ENCODE data around the gene POU2F2.

The POU2F2 gene

DNA sequence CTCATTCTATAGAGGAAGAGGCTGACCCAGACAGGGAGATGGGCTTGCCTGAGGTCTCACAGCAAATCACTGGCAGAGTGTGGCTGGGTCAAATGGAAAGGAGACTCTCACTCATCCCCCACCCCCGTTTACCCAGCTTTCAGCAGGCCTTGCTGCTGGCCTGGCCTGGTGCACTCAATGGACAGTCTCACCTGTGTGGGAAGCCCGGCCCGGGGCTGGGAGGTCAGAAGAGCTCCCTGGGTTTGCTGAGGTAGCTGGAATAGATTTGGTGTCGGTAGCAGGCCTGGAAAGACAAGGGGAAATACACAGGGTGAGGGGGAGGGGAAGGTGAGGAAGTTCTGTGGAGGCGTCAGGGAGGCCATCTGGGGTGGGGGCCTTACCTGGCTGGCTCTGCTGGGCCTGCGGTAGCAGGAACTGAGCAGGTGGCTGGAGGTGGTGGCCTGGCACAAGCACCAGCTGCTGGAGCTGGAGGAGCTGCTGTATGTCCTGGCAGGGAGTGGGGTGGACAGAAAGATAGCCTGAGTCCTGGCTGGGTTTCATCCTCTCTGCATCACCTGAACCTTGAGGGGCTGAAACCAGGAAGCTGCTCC lies 32.8 kb downstream of the POU2F2 start:
- no peak for DNase-seq (ENCODE audit: low read depth)

DNA sequence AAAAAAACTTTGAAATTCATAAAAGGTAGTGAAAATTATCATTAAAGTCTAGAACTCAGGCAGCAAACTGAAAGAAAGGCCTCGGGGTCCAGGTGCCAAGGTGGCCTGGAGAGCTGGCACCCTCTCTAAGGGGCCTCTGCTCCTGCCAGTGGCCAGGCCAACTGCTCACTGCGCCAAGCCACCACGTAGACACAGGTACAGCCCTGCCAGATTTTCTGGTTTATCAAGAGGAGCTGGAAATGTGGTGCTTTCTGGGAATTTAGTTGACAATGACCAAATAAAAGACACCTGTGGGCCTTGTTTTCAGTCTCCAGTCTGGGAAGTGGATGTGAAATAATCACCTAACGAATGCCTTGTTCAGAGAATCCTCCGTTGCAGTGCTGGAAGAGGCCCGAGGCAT lies 33.5 kb downstream of the POU2F2 start:
- DNase-seq (ENCODE audit: low read depth), result no peak

DNA sequence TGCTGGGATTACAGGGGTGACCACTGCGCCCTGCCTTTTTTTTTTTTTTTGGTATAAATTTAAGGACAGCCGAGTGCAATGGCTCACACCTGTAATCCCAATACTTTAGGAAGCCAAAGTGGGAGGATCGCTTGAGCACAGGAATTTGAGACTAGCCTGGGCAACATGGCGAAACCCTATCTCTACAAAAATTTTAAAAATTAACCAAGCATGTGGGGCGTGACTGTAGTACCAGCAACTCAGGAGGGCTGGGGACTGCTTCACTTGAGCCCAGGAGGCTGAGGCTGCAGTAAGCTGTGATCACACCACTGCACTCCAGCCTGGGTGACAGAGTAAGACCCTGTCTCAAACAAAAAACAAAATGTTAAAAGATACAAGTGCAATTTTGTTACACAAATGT lies 34.8 kb downstream of the POU2F2 start:
- no peak for DNase-seq (ENCODE audit: low read depth)

DNA sequence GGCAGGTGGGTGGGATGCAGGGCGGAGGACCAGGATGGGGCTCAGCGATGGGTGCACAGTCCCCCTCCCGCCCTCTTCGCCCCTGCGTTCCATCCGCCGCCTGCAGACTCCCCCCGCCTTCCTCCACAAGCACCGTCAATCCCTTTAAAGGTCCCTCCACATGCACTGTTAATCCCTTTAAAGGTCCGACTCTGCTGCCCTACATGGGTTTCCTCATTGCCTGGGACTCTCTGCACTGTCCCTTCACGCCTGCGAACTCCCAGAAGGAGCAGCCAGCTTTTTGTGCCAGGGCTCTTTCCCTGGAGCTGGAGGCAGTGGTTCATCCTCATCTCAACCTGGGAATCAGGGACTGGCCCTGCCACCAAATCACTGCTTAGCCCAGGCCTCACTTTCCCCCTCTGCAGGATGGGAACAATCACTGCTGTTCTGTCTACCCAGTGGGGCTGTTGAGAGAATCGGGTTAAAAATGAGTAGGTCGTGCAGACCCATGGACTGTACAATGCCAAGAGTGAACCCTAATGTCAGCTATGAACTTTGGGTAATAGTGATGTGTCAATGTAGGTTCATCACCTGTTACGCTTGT lies 35.9 kb downstream of the POU2F2 start:
- no peak for DNase-seq (ENCODE audit: low read depth)

DNA sequence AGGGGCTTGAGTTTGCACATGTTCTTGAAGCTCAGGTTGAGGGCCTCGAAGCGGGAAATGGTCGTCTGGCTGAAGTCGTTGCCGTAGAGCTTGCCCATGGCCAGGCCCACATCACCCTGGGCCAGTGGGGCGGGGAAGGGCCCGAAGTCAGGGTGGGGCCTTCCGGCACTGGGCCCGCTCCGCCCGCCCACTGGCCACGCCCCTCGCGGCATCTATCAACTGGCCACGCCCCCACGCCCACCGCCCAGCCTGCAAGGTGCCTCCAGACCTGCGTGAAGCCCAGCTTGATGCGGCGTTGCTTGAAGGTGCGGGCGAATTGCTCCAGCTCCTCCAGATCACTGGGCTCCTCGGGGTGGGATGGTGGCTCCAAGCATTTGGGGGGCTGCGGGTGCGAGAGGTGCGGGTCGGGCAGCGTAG lies 36.4 kb downstream of the POU2F2 start:
- DNase-seq (ENCODE audit: low read depth), result no peak

DNA sequence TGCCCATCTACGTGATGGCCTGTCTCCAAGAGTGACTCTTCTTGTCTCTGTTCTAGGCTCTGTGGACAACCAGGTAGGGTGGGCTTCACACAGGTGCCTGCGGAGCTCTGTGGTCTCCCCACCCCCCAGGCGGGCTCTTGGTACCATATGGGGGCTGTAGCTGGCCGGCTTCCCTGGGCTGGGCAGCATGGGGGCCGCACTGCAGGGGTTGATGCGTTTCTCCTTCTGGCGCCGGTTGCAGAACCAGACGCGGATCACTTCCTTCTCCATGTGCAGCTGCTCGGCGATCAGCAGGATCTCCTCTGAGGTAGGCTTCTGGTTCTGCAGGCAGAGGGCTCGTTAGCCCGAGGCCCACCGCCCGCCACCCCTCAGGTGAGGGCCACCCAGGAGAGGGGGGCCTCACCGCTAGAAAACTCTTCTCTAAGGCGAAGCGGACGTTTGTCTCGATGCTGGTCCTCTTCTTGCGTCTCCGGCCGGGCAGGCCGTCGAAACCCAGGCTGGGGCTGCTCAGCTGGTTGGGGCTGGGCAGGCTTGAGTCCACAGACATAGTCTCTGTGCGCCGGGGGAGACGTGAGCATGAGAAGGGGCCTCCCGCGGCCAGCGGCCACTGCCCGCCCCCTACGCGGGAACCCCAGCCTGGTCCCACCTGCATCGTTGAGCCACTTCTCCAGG lies 37.0 kb downstream of the POU2F2 start:
- DNase-seq (ENCODE audit: low read depth), result no peak

DNA sequence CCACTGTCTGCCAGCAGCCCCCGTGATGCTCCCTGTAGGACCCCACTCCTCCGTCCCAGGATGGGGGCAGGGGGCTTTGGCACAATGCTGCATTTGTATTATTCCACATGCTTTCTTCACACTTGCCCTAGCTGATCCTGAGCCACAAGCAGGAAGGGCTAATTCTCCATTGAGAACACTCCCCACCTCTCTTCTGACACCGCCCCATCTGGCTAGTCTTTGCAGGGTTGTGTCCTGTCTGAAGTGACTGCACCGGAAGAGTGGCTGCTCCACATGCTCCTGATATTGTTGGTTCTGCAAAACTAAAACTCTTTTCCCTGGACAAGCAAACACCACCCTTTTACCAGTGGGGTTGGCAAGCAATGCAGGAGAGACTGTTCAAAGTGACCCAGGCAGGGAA lies 38.3 kb downstream of the POU2F2 start:
- DNase-seq (ENCODE audit: low read depth), result no peak

DNA sequence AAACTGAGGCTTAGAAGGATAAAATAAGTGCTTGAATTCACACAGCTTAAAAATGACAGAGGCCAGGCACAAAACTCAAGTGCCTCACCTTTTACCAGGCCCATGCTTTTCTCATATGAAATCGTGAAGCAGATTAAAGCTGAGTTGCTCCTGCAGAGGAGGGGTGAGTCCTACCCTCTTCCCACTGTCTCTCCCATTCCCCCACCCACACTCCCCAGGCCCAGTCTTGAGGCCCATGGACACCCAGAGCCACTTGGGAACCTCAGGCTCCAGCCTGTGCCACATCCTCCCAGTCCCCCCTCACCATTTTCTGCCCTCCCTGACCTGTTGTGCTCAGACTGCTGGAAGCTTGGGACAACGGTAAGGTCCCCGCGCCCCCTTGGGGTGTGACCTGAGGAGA lies 38.7 kb downstream of the POU2F2 start:
- no peak for DNase-seq (ENCODE audit: low read depth)

DNA sequence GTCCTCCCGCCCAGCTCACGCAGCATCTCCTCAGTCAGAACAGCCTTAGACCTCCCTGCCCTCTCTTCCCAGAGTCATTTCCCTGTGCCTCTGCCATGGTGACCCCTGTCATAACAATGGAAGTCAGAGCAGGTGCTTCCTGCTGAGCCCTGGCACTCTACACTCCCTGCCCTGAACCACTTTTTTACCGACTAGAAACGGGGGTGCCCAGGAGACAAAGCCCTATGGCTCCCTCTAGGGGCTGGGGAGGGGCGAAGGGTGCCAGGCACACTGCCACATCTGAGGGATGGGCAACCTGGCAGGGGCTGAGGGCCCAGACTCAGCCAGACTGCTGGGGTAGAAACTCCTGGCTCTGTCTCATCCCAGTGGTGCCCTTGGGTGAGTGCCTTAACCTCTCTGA lies 39.9 kb downstream of the POU2F2 start:
- DNase-seq (ENCODE audit: low read depth), result no peak

DNA sequence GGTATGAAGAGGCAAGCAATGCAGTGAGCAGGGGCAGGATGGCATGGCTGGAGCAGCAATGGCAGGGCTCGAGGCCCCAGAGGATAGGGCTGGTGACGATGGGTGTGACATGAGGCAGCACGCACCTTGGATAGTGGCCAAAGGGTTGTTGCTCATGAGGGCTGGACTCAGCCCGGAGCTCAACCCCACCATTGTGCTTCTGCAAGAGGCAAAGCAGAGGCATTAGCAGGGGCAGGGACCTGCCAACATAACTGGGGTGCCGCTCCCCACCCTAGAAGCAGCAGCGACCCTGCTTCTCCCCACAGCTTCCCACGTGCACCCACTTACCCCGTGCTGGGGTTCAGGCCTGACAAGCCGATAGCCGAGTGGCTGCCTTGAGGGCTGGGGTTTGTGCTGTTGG lies 40.5 kb downstream of the POU2F2 start:
- DNase-seq (ENCODE audit: low read depth), result no peak

DNA sequence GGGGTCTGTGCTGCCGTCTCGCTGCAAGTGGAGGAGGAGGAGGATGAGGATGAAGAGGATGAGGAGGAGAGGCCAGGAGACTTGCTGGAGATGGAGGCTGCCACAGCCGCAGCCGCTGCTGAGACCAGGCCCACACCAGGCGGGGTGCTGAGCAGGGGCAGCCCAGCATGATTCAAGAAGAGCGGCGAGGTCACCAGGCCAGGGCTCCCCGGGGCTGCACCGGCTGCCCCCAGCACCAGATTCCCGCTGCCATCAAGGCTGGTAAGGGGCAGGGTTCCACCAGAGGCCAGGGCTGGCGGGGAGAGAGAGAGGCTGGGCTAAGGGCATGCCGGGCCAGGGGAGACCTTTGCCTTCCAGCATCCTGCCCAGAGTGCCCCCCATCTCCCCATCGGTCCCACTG lies 40.9 kb downstream of the POU2F2 start:
- DNase-seq (ENCODE audit: low read depth), result no peak

DNA sequence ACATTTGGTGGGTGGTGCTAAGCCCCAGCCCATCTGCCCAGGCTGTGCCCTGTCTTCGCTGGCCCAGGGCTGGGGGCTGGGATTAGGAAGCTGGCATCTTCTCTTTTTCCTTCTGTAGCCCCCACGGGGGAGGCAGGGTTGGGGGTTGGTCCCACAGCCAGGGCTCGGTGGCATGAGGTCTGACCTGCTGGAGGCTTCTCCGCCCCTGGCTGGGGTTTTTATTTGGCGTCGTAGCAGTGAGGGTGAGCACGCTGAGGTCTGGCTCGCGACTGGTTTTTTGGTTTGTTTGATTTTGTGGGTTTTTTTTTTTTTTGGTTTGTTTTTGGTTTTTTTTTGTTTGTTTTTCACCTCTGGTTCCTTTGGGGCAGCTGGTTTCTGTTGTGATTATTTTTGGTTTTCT lies 41.6 kb downstream of the POU2F2 start:
- DNase-seq (ENCODE audit: low read depth), result no peak

DNA sequence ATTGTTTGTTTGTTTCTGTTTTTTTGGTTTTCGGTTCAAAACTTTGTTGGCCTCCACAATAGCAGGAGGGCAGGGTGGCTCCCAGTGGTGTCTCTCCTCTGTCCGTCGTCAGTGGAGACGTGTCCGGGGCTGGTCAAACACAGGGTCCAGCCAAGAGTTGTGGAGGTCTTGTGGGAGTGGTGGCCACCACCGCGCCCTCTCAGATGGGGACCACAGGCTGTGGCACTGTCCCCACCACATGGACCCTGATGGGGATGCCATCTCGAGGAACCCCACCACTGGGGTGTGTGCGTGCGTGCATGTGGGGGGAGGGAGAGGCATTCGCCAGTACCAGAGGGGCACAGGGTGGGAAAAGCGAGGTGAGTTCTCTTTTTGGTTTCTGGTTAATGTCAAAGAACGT lies 42.5 kb downstream of the POU2F2 start:
- DNase-seq (ENCODE audit: low read depth), result no peak

DNA sequence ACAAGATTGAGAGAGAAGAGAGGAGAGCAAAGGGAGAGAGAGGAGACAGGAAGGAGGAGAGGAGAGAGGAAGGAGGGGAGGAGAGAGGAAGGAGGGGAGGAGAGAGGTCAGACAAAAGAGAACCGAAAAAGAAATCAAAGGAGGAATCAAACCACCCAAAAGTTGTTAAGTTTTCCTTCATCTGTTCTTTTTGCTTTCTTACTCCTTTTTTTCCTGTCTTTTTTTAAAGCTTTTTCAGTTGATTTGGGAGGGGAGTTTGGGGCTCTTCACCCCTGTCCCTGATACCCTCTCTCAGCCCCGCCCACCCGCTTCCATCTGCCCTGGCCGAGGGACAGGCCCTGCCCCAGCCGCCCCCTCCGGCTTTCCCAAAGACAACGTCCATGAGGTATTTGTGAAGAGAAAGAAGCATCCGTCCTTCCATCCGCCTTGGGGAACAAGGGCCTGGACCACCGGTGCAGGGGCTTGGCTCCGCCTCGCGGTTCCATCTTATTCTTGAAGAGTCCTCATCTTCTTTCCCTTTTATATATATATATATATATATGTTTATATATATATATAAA lies 43.0 kb downstream of the POU2F2 start:
- no peak for DNase-seq (ENCODE audit: low read depth)

DNA sequence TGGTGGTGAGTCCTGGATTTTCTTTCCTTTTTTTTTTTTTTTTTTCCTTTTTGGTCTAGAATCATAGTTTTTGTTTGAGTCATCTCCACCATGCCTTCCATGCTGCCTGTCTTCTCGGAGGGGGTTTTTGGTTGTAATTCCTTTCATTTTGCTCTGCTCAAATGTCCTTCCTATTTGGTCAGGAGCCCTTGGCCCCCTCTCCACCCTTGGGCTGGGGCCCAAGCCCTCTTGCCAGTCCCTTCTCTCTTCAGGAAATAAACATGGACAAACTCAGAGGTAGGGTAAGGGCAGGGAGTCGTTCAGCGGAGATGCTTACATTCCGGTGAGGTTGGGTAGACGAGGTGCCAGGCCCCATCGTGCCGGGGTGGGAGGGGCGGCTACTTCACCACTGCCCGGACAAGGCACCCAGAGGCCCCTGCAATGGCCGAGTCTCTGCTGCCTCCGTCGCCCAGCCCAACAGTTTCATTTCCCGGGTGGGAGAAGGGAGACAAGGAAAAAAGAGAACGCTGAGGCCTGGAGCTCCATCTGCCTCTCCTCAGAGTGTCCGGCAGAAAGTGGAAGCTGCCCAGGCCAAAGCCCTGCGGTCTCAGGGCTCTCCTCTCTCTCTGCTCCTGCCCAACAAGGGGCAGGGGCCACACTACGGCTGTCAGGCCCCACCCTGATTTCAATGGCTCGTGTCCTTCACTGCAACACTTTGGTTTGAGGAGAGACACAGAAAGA lies 43.6 kb downstream of the POU2F2 start:
- no peak for DNase-seq (ENCODE audit: low read depth)

DNA sequence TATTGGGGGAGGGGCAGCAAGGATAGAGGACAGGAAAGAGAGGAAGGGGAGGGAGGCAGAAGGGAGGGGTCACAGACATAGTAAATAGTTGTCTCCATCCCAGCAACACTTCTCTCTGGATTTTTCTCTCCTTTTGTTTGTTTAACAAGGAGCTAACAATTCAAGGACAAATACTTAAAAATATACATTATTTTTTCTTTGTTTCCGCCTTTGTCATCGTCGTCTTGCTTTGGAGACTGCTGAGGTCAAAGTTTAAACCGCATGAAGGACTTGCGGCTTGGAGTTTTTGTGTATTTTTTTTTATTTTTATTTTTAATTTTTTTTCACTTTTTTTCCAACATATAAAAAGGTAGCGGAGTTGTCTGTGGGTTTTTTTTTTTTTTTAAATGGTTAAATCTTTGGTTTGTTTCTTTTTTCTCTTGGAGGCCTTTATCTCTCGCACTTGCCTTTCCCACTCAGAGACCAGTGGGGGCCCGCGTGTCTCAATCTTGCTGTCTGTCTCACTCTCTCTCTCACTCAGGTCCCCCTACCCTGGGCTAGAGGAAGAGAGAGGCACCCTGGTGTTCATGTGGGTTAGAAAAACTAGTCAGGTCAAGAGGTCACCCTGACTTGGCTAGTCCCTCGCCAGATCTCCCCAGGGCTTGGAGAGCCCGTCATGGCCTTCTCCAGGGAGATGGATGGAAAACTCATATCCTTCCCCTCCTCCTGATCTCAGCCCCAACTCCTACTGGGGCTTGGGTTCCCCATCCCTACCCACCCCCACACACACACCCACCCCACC lies 45.3 kb downstream of the POU2F2 start:
- DNase-seq (ENCODE audit: low read depth), result no peak

DNA sequence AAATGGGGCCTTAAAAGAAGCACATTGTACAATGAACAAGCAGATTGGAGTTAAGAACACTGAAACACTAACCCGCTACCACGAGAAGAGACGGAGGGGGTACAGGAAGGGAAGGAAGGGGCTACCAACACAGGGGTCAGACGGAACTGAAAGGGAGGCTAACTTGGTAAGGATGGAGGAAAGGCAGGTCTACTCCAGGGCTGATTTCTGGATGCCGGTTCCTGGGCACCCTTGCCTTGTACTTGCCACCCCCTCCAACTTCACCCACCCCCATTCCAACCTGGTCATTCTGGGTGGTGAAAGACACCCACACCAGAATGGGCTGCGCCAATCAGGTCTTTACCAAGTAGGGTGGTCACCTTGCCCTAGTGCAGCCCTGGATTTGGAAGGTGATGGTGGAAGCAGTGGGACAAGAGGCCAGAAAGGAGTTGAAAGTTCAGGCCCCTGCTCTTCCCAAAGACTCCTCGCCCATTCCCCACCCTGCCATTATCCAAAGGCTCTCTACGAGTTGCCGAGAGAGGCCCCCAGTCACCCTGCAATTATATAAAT lies 46.0 kb downstream of the POU2F2 start:
- no peak for DNase-seq (ENCODE audit: low read depth)

DNA sequence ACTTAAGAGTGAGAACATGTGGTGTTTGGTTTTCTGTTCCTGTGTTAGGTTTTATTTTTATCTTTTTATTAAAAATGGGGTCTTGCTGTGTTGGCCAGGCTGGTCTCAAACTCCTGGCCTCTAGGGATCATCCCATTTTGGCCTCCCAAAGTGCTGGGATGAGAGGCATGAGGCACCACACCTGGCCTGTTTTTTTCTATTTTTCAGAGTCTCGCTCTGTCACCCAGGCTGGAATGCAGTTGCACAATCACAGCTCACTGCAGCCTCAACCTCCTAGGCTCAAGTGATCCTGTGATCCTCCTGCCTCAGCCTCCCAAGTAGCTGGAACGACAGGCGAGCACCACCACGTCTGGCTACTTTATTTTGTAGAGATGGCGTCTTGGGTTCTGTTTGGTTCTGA lies 48.7 kb downstream of the POU2F2 start:
- no peak for DNase-seq (ENCODE audit: low read depth)

DNA sequence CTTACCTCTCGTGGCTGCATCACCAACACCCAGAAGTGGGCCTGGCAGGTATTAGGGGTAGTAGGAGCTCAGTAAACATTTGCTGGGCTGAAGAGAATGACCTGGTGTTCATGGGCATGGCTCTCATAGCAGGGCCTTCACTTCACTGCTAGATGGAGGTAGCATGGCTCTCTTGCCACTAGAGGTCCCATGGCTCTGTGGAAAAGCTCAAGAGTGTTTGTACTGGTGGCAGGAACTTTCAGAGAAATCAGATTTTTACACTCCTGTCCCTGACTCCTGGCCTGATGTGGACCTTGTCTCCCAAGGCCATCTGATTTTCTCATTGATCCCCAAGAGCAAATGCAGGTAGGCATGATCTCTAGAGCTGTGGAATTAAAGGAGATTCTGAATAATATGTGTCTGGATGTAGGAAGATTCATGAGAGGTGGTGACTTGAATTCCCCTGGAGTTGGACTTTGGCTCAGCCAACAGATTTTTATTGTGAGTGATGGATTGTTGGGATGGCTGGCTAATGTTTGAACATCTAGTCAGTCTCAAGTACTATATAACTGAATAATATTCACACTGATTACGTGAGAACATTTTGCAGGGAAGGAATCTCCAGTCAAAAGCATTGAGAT lies 50.6 kb downstream of the POU2F2 start:
- no peak for DNase-seq (ENCODE audit: low read depth)

DNA sequence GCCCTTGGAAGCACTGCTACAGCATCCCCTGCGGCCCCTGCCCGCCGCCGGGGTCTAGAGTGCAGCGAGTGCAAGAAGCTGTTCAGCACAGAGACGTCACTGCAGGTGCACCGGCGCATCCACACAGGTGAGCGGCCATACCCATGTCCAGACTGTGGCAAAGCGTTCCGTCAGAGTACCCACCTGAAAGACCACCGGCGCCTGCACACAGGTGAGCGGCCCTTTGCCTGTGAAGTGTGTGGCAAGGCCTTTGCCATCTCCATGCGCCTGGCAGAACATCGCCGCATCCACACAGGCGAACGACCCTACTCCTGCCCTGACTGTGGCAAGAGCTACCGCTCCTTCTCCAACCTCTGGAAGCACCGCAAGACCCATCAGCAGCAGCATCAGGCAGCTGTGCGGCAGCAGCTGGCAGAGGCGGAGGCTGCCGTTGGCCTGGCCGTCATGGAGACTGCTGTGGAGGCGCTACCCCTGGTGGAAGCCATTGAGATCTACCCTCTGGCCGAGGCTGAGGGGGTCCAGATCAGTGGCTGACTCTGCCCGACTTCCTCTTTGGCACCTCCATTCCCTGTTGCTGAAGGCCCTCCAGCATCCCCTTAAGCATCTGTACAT lies 51.4 kb downstream of the POU2F2 start:
- no peak for DNase-seq (ENCODE audit: low read depth)

Data from activated gamma-delta T cell treated with anti-CD3 and anti-CD28 coated beads, Interleukin-2, amount 50 U/mL, for 16 hours (primary cell).